HCT116 (cell line): ENCODE measurements around the gene CACNA2D3.

Source experiments
- CEBPB ChIP-seq: IDR thresholded peaks from 2 replicates; pipeline ENCODE4 v1.6.1; 2012; ENCODE audit warnings: low read depth
- ELF1 ChIP-seq: IDR thresholded peaks from 2 replicates; pipeline ENCODE4 v1.6.1; 2012; ENCODE audit warnings: low read depth, borderline replicate concordance
- EZH2 ChIP-seq: fragments of 200-600 bp; sonication (generic); IDR thresholded peaks from 2 replicates; pipeline ENCODE4 v1.6.1; 2017; ENCODE audit warnings: antibody characterized with exemption, mixed run types
- EZH2phosphoT487 ChIP-seq: fragments of 200-600 bp; IDR thresholded peaks from 2 replicates; pipeline ENCODE4 v1.6.1; 2018; ENCODE audit warnings: antibody characterized with exemption, borderline replicate concordance
- POLR2A ChIP-seq: IDR thresholded peaks from 2 replicates; pipeline ENCODE4 v1.7.0; 2011; ENCODE audit warnings: borderline replicate concordance; ENCODE audit not compliant: insufficient read depth, insufficient read length; ENCODE audit errors: extremely low read depth
- POLR2AphosphoS5 ChIP-seq: IDR thresholded peaks from 2 replicates; pipeline ENCODE4 v1.6.1; 2011; ENCODE audit warnings: mild to moderate bottlenecking, low read depth, low read length, moderate library complexity
- SIN3A ChIP-seq: IDR thresholded peaks from 2 replicates; pipeline ENCODE4 v1.6.1; 2012; ENCODE audit warnings: low read depth
- TCF7L2 ChIP-seq: IDR thresholded peaks from 2 replicates; pipeline ENCODE4 v1.7.0; 2011; ENCODE audit warnings: borderline replicate concordance, inconsistent platforms; ENCODE audit not compliant: insufficient read depth, insufficient read length; ENCODE audit errors: extremely low read depth
- YY1 ChIP-seq: IDR thresholded peaks from 2 replicates; pipeline ENCODE4 v1.6.1; 2011; ENCODE audit warnings: low read length, low read depth, moderate library complexity, mild to moderate bottlenecking; ENCODE audit not compliant: insufficient replicate concordance; ENCODE audit errors: extremely low read depth
- ZNF274 ChIP-seq: fragments of 200-500 bp; sonication (Bioruptor generic); IDR thresholded peaks from 2 replicates; pipeline ENCODE4 v1.6.1; 2014; ENCODE audit warnings: mild to moderate bottlenecking, low read depth, low read length, inconsistent platforms
- TF ChIP-seq, protein P1 (sequence below), 3 experiments: fragments of 200-600 bp in 1 of 3; sonication (generic) in 1 of 3; IDR thresholded peaks in 2 of 3; conservative IDR thresholded peaks in 1 of 3; 2 replicates each; pipeline ENCODE4 v1.5.1; 2012 to 2017; ENCODE audit warnings: low read depth in 2 of 3, low read length in 2 of 3, antibody characterized with exemption in 1 of 3, borderline replicate concordance in 1 of 3, control low read depth in 1 of 3, mild to moderate bottlenecking in 1 of 3, mixed read lengths in 1 of 3, mixed run types in 1 of 3, moderate library complexity in 1 of 3; ENCODE audit not compliant: insufficient read depth in 1 of 3
- TF ChIP-seq, protein P2 (sequence below): IDR thresholded peaks from 2 replicates; pipeline ENCODE4 v1.6.1; 2012
- TF ChIP-seq, protein P3 (sequence below): IDR thresholded peaks from 2 replicates; pipeline ENCODE4 v1.6.1; 2012; ENCODE audit warnings: low read depth

DNA sequence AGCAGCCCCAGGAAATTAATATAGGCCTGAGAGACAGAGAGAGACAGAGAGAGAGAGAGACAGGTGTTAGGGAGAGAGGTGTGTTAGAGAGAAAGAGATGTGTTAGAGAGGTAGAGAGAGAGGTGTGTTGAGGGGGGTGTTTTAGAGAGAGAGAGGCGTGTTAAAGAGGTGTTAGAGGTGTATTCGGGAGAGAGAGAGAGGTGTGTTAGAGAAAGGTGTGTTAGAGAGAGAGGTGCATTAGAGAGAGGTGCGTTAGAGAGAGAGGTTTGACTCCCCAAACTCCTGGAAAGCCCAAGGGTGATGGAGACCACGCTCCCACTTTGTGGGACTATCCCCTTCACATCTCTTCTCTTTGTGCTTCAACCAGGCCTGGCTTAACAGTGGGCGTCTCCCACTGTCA, 95.5 kb downstream of the CACNA2D3 start:
- TF ChIP-seq YY1: no peak
- TF ChIP-seq POLR2AphosphoS5: no peak
- TF ChIP-seq, protein P1, sequence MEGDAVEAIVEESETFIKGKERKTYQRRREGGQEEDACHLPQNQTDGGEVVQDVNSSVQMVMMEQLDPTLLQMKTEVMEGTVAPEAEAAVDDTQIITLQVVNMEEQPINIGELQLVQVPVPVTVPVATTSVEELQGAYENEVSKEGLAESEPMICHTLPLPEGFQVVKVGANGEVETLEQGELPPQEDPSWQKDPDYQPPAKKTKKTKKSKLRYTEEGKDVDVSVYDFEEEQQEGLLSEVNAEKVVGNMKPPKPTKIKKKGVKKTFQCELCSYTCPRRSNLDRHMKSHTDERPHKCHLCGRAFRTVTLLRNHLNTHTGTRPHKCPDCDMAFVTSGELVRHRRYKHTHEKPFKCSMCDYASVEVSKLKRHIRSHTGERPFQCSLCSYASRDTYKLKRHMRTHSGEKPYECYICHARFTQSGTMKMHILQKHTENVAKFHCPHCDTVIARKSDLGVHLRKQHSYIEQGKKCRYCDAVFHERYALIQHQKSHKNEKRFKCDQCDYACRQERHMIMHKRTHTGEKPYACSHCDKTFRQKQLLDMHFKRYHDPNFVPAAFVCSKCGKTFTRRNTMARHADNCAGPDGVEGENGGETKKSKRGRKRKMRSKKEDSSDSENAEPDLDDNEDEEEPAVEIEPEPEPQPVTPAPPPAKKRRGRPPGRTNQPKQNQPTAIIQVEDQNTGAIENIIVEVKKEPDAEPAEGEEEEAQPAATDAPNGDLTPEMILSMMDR (IDR thresholded peaks at IDR 0.05 in 2 of 3, conservative IDR thresholded peaks at IDR 0.05 in 1 of 3; ENCODE audit: borderline replicate concordance in 1 of 3, insufficient read depth in 1 of 3, low read depth in 2 of 3, low read length in 2 of 3): no peak
- TF ChIP-seq ZNF274: no peak
- no peak for TF ChIP-seq POLR2A
- TF ChIP-seq EZH2phosphoT487: no peak
- TF ChIP-seq TCF7L2: no peak
- no peak for TF ChIP-seq EZH2
- TF ChIP-seq ELF1: no peak
- TF ChIP-seq, protein P2, sequence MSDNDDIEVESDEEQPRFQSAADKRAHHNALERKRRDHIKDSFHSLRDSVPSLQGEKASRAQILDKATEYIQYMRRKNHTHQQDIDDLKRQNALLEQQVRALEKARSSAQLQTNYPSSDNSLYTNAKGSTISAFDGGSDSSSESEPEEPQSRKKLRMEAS: no peak
- TF ChIP-seq, protein P3, sequence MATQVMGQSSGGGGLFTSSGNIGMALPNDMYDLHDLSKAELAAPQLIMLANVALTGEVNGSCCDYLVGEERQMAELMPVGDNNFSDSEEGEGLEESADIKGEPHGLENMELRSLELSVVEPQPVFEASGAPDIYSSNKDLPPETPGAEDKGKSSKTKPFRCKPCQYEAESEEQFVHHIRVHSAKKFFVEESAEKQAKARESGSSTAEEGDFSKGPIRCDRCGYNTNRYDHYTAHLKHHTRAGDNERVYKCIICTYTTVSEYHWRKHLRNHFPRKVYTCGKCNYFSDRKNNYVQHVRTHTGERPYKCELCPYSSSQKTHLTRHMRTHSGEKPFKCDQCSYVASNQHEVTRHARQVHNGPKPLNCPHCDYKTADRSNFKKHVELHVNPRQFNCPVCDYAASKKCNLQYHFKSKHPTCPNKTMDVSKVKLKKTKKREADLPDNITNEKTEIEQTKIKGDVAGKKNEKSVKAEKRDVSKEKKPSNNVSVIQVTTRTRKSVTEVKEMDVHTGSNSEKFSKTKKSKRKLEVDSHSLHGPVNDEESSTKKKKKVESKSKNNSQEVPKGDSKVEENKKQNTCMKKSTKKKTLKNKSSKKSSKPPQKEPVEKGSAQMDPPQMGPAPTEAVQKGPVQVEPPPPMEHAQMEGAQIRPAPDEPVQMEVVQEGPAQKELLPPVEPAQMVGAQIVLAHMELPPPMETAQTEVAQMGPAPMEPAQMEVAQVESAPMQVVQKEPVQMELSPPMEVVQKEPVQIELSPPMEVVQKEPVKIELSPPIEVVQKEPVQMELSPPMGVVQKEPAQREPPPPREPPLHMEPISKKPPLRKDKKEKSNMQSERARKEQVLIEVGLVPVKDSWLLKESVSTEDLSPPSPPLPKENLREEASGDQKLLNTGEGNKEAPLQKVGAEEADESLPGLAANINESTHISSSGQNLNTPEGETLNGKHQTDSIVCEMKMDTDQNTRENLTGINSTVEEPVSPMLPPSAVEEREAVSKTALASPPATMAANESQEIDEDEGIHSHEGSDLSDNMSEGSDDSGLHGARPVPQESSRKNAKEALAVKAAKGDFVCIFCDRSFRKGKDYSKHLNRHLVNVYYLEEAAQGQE: no peak
- TF ChIP-seq SIN3A: no peak
- TF ChIP-seq CEBPB: no peak
